ENCODE measurements around the gene SYCN. TPM values are rescaled to one million over a fixed set of nuclear protein-coding genes. Genes with fewer than 3 reads are reported as not detected.

SYCN gene
- total RNA-seq, 4 donors from 2014 or later: not detected

GRCh38 chr19:39173502-39173991 is 30.5 kb downstream of the SYCN start:
- Histone ChIP-seq H3K4me1 (no peaks in the 10 kb centered on the region), H3K36me3 (no peaks in the 10 kb centered on the region), H3K27ac (no peak overlapping the region), H3K27me3 (no peaks in the 10 kb centered on the region), H3K4me3 (no peak overlapping the region), H3K9me3 (no peaks in the 10 kb centered on the region)
- DNase-seq: no peak
- TF ChIP-seq CTCF (IDR thresholded peaks at IDR 0.05): no peak
- no peak for TF ChIP-seq POLR2A (IDR thresholded peaks at IDR 0.05)
- intact Hi-C loops (cut with DNase I; ENCODE audit: low total_unique reads): no loop called here

GRCh38 chr19:39172700-39173501 is 31.2 kb downstream of the SYCN start:
- H3K27me3 ChIP-seq: no peaks in the 10 kb centered on the region
- H3K4me3 ChIP-seq: no peak overlapping the region
- TF ChIP-seq POLR2A (IDR thresholded peaks at IDR 0.05): no peak
- no peak for TF ChIP-seq CTCF (IDR thresholded peaks at IDR 0.05)
- no peaks in the 10 kb centered on the region for H3K36me3 ChIP-seq
- H3K4me1 ChIP-seq: no peaks in the 10 kb centered on the region
- no peak overlapping the region for H3K27ac ChIP-seq
- intact Hi-C loops (cut with DNase I; ENCODE audit: low total_unique reads): no loop called here
- DNase-seq: no peak
- no peaks in the 10 kb centered on the region for H3K9me3 ChIP-seq

GRCh38 chr19:39171479-39172465 is 32.3 kb downstream of the SYCN start:
- intact Hi-C loops (cut with DNase I; ENCODE audit: low total_unique reads): no loop called here
- H3K36me3 ChIP-seq: no peaks in the 10 kb centered on the region
- no peak overlapping the region for H3K27ac ChIP-seq
- TF ChIP-seq CTCF (IDR thresholded peaks at IDR 0.05): no peak
- TF ChIP-seq POLR2A (IDR thresholded peaks at IDR 0.05): no peak
- no peak for DNase-seq
- H3K27me3 ChIP-seq: no peaks in the 10 kb centered on the region
- no peak overlapping the region for H3K4me3 ChIP-seq
- H3K9me3 ChIP-seq: no peaks in the 10 kb centered on the region
- peaks cover 0 to 9% of the 10 kb centered on the region in 2 donors for H3K4me1 ChIP-seq

GRCh38 chr19:39170386-39171231 is 33.5 kb downstream of the SYCN start:
- Histone ChIP-seq H3K4me3 (no peak overlapping the region), H3K4me1 (peaks cover 0 to 19% of the 10 kb centered on the region in 2 donors), H3K27me3 (no peaks in the 10 kb centered on the region), H3K27ac (no peak overlapping the region), H3K36me3 (no peaks in the 10 kb centered on the region), H3K9me3 (no peaks in the 10 kb centered on the region)
- no peak for TF ChIP-seq POLR2A (IDR thresholded peaks at IDR 0.05)
- TF ChIP-seq CTCF (IDR thresholded peaks at IDR 0.05): no peak
- DNase-seq: no peak
- intact Hi-C loops (cut with DNase I; ENCODE audit: low total_unique reads): no loop called here

All from uterus (tissue), 4 donors.